Measurements from ENCODE around the gene ZNF343. TPM values are rescaled to one million over a fixed set of nuclear protein-coding genes. Genes with fewer than 3 reads are reported as not detected.

ZNF343 gene
- total and polyA plus RNA-seq, 12 donors: 3.2 to 7.1 (median 5.0) TPM

GRCh38 chr20:2449386-2449785 lies 59.3 kb downstream of the ZNF343 start:
- ATAC-seq (no peak), DNase-seq (no peak)
- no peak overlapping the region for H3K27ac ChIP-seq
- no peak for TF ChIP-seq CTCF (IDR thresholded peaks at IDR 0.05)
- WGBS, 2 donors: 92% methylated on average over 1 of the region's 1 CpG
- no peaks in the 10 kb centered on the region for H3K27me3 ChIP-seq
- no peaks in the 10 kb centered on the region for H3K36me3 ChIP-seq
- H3K4me1 ChIP-seq: peaks cover 0 to 2% (median 0%) of the 10 kb centered on the region in 9 donors
- H3K4me3 ChIP-seq: no peak overlapping the region
- intact Hi-C loops (cut with DNase I): loop anchor here in 1 of 10 donors (1.0 kb wide), 1 partner anchor 41 kb away; no protein-coding TSS in a partner anchor
- H3K9me3 ChIP-seq: peaks cover 0 to 13% (median 0%) of the 10 kb centered on the region in 11 donors

GRCh38 chr20:2446845-2447244 lies 61.9 kb downstream of the ZNF343 start:
- H3K27me3 ChIP-seq: no peaks in the 10 kb centered on the region
- no peak overlapping the region for H3K27ac ChIP-seq
- WGBS, 2 donors: 67 to 77% methylated on average over 4 of the region's 4 CpGs
- H3K4me1 ChIP-seq: no peaks in the 10 kb centered on the region
- DNase-seq (no peak), ATAC-seq (no peak)
- no peak overlapping the region for H3K4me3 ChIP-seq
- no peaks in the 10 kb centered on the region for H3K36me3 ChIP-seq
- intact Hi-C loops (cut with DNase I): no loop called here
- no peak for TF ChIP-seq CTCF (IDR thresholded peaks at IDR 0.05)
- peaks cover 0 to 13% (median 0%) of the 10 kb centered on the region in 11 donors for H3K9me3 ChIP-seq

Other genes starting within 250 kb of the ZNF343 start
- gene TGM3, start 212.9 kb downstream of the ZNF343 start, total RNA-seq: not detected
- under 1 TPM in 1 of 2 donors, not detected in 1; 0.22 TPM for gene TGM3, start 212.9 kb downstream of the ZNF343 start, polyA plus RNA-seq
- not detected for gene TGM6, start 128.0 kb downstream of the ZNF343 start, total RNA-seq
- gene TGM6, start 128.0 kb downstream of the ZNF343 start, polyA plus RNA-seq: not detected
- gene SNRPB, start 38.1 kb downstream of the ZNF343 start, total RNA-seq: 10 to 100 TPM; 41.4 to 82.1 (median 51.1) TPM
- 100 to 1,000 TPM in 1 of 2 donors, 10 to 100 TPM in 1; 59.8 to 239 TPM for gene SNRPB, start 38.1 kb downstream of the ZNF343 start, polyA plus RNA-seq
- under 1 TPM in 1 of 10 donors, not detected in 9; 0.20 TPM for gene TMC2, start 27.7 kb upstream of the ZNF343 start, total RNA-seq
- not detected for gene TMC2, start 27.7 kb upstream of the ZNF343 start, polyA plus RNA-seq
- gene NOP56, start 143.7 kb upstream of the ZNF343 start, total RNA-seq: 10 to 100 TPM; 37.1 to 77.1 (median 46.7) TPM
- gene NOP56, start 143.7 kb upstream of the ZNF343 start, polyA plus RNA-seq: 10 to 100 TPM; 66.4 to 68.8 TPM
- gene IDH3B, start 155.3 kb upstream of the ZNF343 start, total RNA-seq: 100 to 1,000 TPM; 135 to 264 (median 224) TPM
- gene IDH3B, start 155.3 kb upstream of the ZNF343 start, polyA plus RNA-seq: 100 to 1,000 TPM; 120 to 206 TPM
- gene EBF4, start 183.9 kb upstream of the ZNF343 start, total RNA-seq: 1 to 10 TPM; 2.0 to 6.2 (median 3.6) TPM
- gene EBF4, start 183.9 kb upstream of the ZNF343 start, polyA plus RNA-seq: 1 to 10 TPM; 3.3 to 8.0 TPM

Data from heart right ventricle (tissue), 16 donors.